Measurements from ENCODE around the gene NTN1. TPM values are rescaled to one million over a fixed set of nuclear protein-coding genes. Genes with fewer than 3 reads are reported as not detected.

Gene NTN1
- total and polyA plus RNA-seq, 2 of the 13 experiments (the other 11 are each of a cell fraction or from before 2014, with no cell fraction given) = 0.04 to 0.05 TPM

- TF ChIP-seq ZBTB40 (IDR thresholded peaks at IDR 0.05) (no peak), ZBTB40 (CRISPR knock-in tag; IDR thresholded peaks at IDR 0.05) (no peak)
Observed at GRCh38 chr17:9037736-9038135, 16.4 kb downstream of the NTN1 start (continued).

GRCh38 chr17:9038380-9038779 lies 17.1 kb downstream of the NTN1 start:
- no peak overlapping the region for H3K4me3 ChIP-seq (replicated peaks in 1 of 3; ENCODE audit: insufficient read depth in 1 of 3, low read depth in 2 of 3, low read length in 3 of 3)
- no peaks in the 10 kb centered on the region for H3K36me3 ChIP-seq (replicated peaks in 1 of 2; ENCODE audit: control insufficient read depth in 1 of 2, insufficient read depth in 2 of 2, low read length in 2 of 2)
- H3K27ac ChIP-seq (ENCODE audit: extremely low read length, insufficient read depth, low read length) = no peak overlapping the region
- ATAC-seq (no peak), DNase-seq (ENCODE audit: low spot score) (no peak), FAIRE-seq (no peak)
- in situ Hi-C loops (cut with HindIII; ENCODE audit: extremely low pct_ligation_motif_present, low pct_unique_long_range_greater_than_20kb) = no loop called here
- WGBS (ENCODE audit: low lambda C conversion rate) = 0% methylated on average over 1 of the region's 1 CpG
- no peak overlapping the region for H3K9ac ChIP-seq (ENCODE audit: insufficient read depth, low read depth, low read length)
- no TSS peak for BruUV-seq (replicated peaks)
- H3K4me2 ChIP-seq (ENCODE audit: low read depth, low read length) = no peak overlapping the region
- H3K4me1 ChIP-seq (ENCODE audit: insufficient read depth, low read length) = no peaks in the 10 kb centered on the region
- CTCF ChIA-PET (ENCODE audit: low intra/inter-chr PET ratio, low total read pairs) = no interaction called here
- H3K9me3 ChIP-seq (ENCODE audit: low read length) = 0 out of 2 replicates have a peak, but pooled peaks cover 5% of the 10 kb centered on the region
- H3K79me2 ChIP-seq (ENCODE audit: insufficient read depth, low read length) = no peaks in the 10 kb centered on the region
- intact Hi-C loops (cut with micrococcal nuclease; ENCODE audit: unreplicated experiment) = no loop called here
- H2AFZ ChIP-seq (ENCODE audit: low read length) = no peak overlapping the region
- H3K27me3 ChIP-seq (ENCODE audit: control insufficient read depth in 1 of 2, insufficient read depth in 2 of 2, low read length in 2 of 2) = no peaks in the 10 kb centered on the region; a peak in 1 of 5 replicates
- POLR2A ChIA-PET = no interaction called here
- no peaks in the 10 kb centered on the region for H4K20me1 ChIP-seq (ENCODE audit: insufficient read depth, low read length)
- TF ChIP-seq ZFP36L1 (CRISPR knock-in tag; IDR thresholded peaks at IDR 0.05) (no peak), XRCC5 (optimal IDR thresholded peaks at IDR 0.05; ENCODE audit: low read length) (no peak), ELF3 (CRISPR knock-in tag; IDR thresholded peaks at IDR 0.05) (no peak), PHF20 (CRISPR knock-in tag; IDR thresholded peaks at IDR 0.05) (no peak), ATF5 (CRISPR knock-in tag; IDR thresholded peaks at IDR 0.05; ENCODE audit: low read depth) (no peak), ZNF367 (CRISPR knock-in tag; IDR thresholded peaks at IDR 0.05; ENCODE audit: borderline replicate concordance) (no peak)
- TF ChIP-seq, protein P1, sequence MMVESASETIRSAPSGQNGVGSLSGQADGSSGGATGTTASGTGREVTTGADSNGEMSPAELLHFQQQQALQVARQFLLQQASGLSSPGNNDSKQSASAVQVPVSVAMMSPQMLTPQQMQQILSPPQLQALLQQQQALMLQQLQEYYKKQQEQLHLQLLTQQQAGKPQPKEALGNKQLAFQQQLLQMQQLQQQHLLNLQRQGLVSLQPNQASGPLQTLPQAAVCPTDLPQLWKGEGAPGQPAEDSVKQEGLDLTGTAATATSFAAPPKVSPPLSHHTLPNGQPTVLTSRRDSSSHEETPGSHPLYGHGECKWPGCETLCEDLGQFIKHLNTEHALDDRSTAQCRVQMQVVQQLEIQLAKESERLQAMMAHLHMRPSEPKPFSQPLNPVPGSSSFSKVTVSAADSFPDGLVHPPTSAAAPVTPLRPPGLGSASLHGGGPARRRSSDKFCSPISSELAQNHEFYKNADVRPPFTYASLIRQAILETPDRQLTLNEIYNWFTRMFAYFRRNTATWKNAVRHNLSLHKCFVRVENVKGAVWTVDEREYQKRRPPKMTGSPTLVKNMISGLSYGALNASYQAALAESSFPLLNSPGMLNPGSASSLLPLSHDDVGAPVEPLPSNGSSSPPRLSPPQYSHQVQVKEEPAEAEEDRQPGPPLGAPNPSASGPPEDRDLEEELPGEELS (CRISPR knock-in tag; IDR thresholded peaks at IDR 0.05) = no peak
- TF ChIP-seq, protein P2, sequence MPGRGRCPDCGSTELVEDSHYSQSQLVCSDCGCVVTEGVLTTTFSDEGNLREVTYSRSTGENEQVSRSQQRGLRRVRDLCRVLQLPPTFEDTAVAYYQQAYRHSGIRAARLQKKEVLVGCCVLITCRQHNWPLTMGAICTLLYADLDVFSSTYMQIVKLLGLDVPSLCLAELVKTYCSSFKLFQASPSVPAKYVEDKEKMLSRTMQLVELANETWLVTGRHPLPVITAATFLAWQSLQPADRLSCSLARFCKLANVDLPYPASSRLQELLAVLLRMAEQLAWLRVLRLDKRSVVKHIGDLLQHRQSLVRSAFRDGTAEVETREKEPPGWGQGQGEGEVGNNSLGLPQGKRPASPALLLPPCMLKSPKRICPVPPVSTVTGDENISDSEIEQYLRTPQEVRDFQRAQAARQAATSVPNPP (CRISPR knock-in tag; IDR thresholded peaks at IDR 0.05) = no peak

Data from HepG2 (cell line).